Activated CD4-positive, alpha-beta T cell treated with anti-CD3 and anti-CD28 coated beads, Interleukin-2, amount 10 ng/mL, durations not matched to agents 24 days and 14 days (primary cell): ENCODE results near the gene SAMD14. TPM values are rescaled to one million over a fixed set of nuclear protein-coding genes. Genes with fewer than 3 reads are reported as not detected.

Source experiments
- DNase-seq: peaks from one replicate; pipeline ENCODE4 v3.0.0; 2022
- H3K27ac Mint-ChIP-seq: one replicate; pipeline ENCODE4 v1.8.0; 2022; ENCODE audit warnings: mild to moderate bottlenecking, mixed read lengths
- H3K27me3 Mint-ChIP-seq: one replicate; pipeline ENCODE4 v1.8.0; 2022; ENCODE audit warnings: mixed read lengths
- H3K36me3 Mint-ChIP-seq: one replicate; pipeline ENCODE4 v1.8.0; 2022; ENCODE audit warnings: low read depth, mild to moderate bottlenecking, mixed read lengths
- H3K4me1 Mint-ChIP-seq: one replicate; pipeline ENCODE4 v1.8.0; 2021; ENCODE audit warnings: mixed read lengths
- H3K4me3 Mint-ChIP-seq: one replicate; pipeline ENCODE4 v1.8.0; 2022; ENCODE audit warnings: mild to moderate bottlenecking, moderate library complexity, mixed read lengths
- H3K9me3 Mint-ChIP-seq: one replicate; pipeline ENCODE4 v1.8.0; 2021; ENCODE audit warnings: mixed read lengths
- intact Hi-C: fragments of 100-400 bp; cut with micrococcal nuclease; formaldehyde crosslinking; loops from one replicate; pipeline ENCODE4 v1.15.1; 2023
- total RNA-seq: library from RNA; stranded (reverse); gene quantifications from 2 replicates; pipeline ENCODE4 v1.2.3, GENCODE V29; 2022

The SAMD14 gene
- total RNA-seq, 1 donor from 2014 or later, result 1.0 TPM

- H3K36me3 Mint-ChIP-seq, result peaks cover 1% of the 10 kb centered on the region
- DNase-seq, result no peak
- no peaks in the 10 kb centered on the region for H3K9me3 Mint-ChIP-seq
- peaks cover 20% of the 10 kb centered on the region for H3K27me3 Mint-ChIP-seq
- H3K27ac Mint-ChIP-seq, result no peak overlapping the region
- H3K4me1 Mint-ChIP-seq, result peaks cover 10% of the 10 kb centered on the region
- no peak overlapping the region for H3K4me3 Mint-ChIP-seq
- intact Hi-C loops, result no loop called here
These were observed 17.3 kb downstream of the SAMD14 start for GRCh38 chr17:50112694-50113093.

GRCh38 chr17:50111673-50112655, 18.0 kb downstream of the SAMD14 start:
- Mint-ChIP-seq H3K36me3 (peaks cover 1% of the 10 kb centered on the region), H3K4me1 (peaks cover 7% of the 10 kb centered on the region), H3K27me3 (peaks cover 16% of the 10 kb centered on the region), H3K9me3 (no peaks in the 10 kb centered on the region), H3K4me3 (no peak overlapping the region), H3K27ac (no peak overlapping the region)
- intact Hi-C loops, result no loop called here
- DNase-seq, result no peak

- Mint-ChIP-seq H3K27ac (no peak overlapping the region), H3K4me3 (no peak overlapping the region), H3K36me3 (peaks cover 1% of the 10 kb centered on the region), H3K4me1 (peaks cover 3% of the 10 kb centered on the region), H3K9me3 (no peaks in the 10 kb centered on the region), H3K27me3 (peaks cover 6% of the 10 kb centered on the region)
- intact Hi-C loops, result no loop called here
- DNase-seq, result no peak
These were observed 19.2 kb downstream of the SAMD14 start for GRCh38 chr17:50110591-50111349.

- no peaks in the 10 kb centered on the region for H3K4me1 Mint-ChIP-seq
- intact Hi-C loops, result no loop called here
These were observed 20.2 kb downstream of the SAMD14 start for GRCh38 chr17:50109785-50110184.

GRCh38 chr17:50109207-50109606, 20.8 kb downstream of the SAMD14 start:
- no peaks in the 10 kb centered on the region for H3K27me3 Mint-ChIP-seq
- no peak overlapping the region for H3K4me3 Mint-ChIP-seq
- intact Hi-C loops, result no loop called here
- peaks cover 1% of the 10 kb centered on the region for H3K36me3 Mint-ChIP-seq
- no peaks in the 10 kb centered on the region for H3K4me1 Mint-ChIP-seq
- DNase-seq, result no peak
- no peaks in the 10 kb centered on the region for H3K9me3 Mint-ChIP-seq
- H3K27ac Mint-ChIP-seq, result no peak overlapping the region

More at GRCh38 chr17:50109785-50110184, 20.2 kb downstream of the SAMD14 start:
- Mint-ChIP-seq H3K27ac (no peak overlapping the region), H3K4me3 (no peak overlapping the region), H3K36me3 (peaks cover 1% of the 10 kb centered on the region), H3K27me3 (no peaks in the 10 kb centered on the region), H3K9me3 (no peaks in the 10 kb centered on the region)
- no peak for DNase-seq

- no peaks in the 10 kb centered on the region for H3K27me3 Mint-ChIP-seq
- no peak overlapping the region for H3K27ac Mint-ChIP-seq
- no peaks in the 10 kb centered on the region for H3K9me3 Mint-ChIP-seq
- DNase-seq, result no peak
- peaks cover 1% of the 10 kb centered on the region for H3K36me3 Mint-ChIP-seq
- no peaks in the 10 kb centered on the region for H3K4me1 Mint-ChIP-seq
- intact Hi-C loops, result no loop called here
- H3K4me3 Mint-ChIP-seq, result no peak overlapping the region
These were observed 21.4 kb downstream of the SAMD14 start for GRCh38 chr17:50108556-50108955.

GRCh38 chr17:50107790-50108414, 22.1 kb downstream of the SAMD14 start:
- Mint-ChIP-seq H3K27me3 (no peaks in the 10 kb centered on the region), H3K4me1 (no peaks in the 10 kb centered on the region), H3K4me3 (no peak overlapping the region), H3K9me3 (no peaks in the 10 kb centered on the region), H3K36me3 (peaks cover 1% of the 10 kb centered on the region), H3K27ac (no peak overlapping the region)
- DNase-seq, result no peak
- intact Hi-C loops, result no loop called here

GRCh38 chr17:50106393-50107131, 23.4 kb downstream of the SAMD14 start:
- intact Hi-C loops, result no loop called here

GRCh38 chr17:50105811-50106210, 24.1 kb downstream of the SAMD14 start:
- no peak for DNase-seq
- no peaks in the 10 kb centered on the region for H3K27me3 Mint-ChIP-seq
- H3K27ac Mint-ChIP-seq, result no peak overlapping the region
- H3K4me1 Mint-ChIP-seq, result no peaks in the 10 kb centered on the region
- intact Hi-C loops, result no loop called here
- no peak overlapping the region for H3K4me3 Mint-ChIP-seq
- H3K36me3 Mint-ChIP-seq, result peaks cover 1% of the 10 kb centered on the region
- no peaks in the 10 kb centered on the region for H3K9me3 Mint-ChIP-seq

More at GRCh38 chr17:50106393-50107131, 23.4 kb downstream of the SAMD14 start:
- Mint-ChIP-seq H3K4me1 (no peaks in the 10 kb centered on the region), H3K9me3 (no peaks in the 10 kb centered on the region), H3K27me3 (no peaks in the 10 kb centered on the region), H3K27ac (no peak overlapping the region), H3K4me3 (no peak overlapping the region), H3K36me3 (peaks cover 1% of the 10 kb centered on the region)
- DNase-seq, result no peak

GRCh38 chr17:50103941-50104340, 26.0 kb downstream of the SAMD14 start:
- H3K36me3 Mint-ChIP-seq, result peaks cover 1% of the 10 kb centered on the region
- H3K9me3 Mint-ChIP-seq, result no peaks in the 10 kb centered on the region
- H3K27ac Mint-ChIP-seq, result no peak overlapping the region
- no peak overlapping the region for H3K4me3 Mint-ChIP-seq
- H3K27me3 Mint-ChIP-seq, result no peaks in the 10 kb centered on the region
- DNase-seq, result no peak
- peaks cover 5% of the 10 kb centered on the region for H3K4me1 Mint-ChIP-seq
- intact Hi-C loops, result no loop called here

- H3K27me3 Mint-ChIP-seq, result no peaks in the 10 kb centered on the region
- peaks cover 5% of the 10 kb centered on the region for H3K4me1 Mint-ChIP-seq
- H3K4me3 Mint-ChIP-seq, result no peak overlapping the region
- no peaks in the 10 kb centered on the region for H3K9me3 Mint-ChIP-seq
- no peak for DNase-seq
- intact Hi-C loops, result no loop called here
- H3K36me3 Mint-ChIP-seq, result peaks cover 2% of the 10 kb centered on the region
- no peak overlapping the region for H3K27ac Mint-ChIP-seq
These were observed 26.7 kb downstream of the SAMD14 start for GRCh38 chr17:50103252-50103651.

- no peak overlapping the region for H3K27ac Mint-ChIP-seq
- H3K27me3 Mint-ChIP-seq, result no peaks in the 10 kb centered on the region
- peaks cover 5% of the 10 kb centered on the region for H3K4me1 Mint-ChIP-seq
- H3K4me3 Mint-ChIP-seq, result no peak overlapping the region
- peaks cover 2% of the 10 kb centered on the region for H3K36me3 Mint-ChIP-seq
- intact Hi-C loops, result no loop called here
- no peaks in the 10 kb centered on the region for H3K9me3 Mint-ChIP-seq
- no peak for DNase-seq
These were observed 27.6 kb downstream of the SAMD14 start for GRCh38 chr17:50102164-50102991.
